K562 (cell line): ENCODE results near the gene SMAD3.

Experiments
- CTCF ChIP-seq, 3 experiments: IDR thresholded peaks in 2 of 3; conservative IDR thresholded peaks in 1 of 3; 2 replicates each; pipeline ENCODE4 v1.5.1; 2011 to 2012; ENCODE audit warnings: low read length in 3 of 3, mild to moderate bottlenecking in 3 of 3, control low read depth in 2 of 3, improper control_type of control experiment in 1 of 3, inconsistent platforms in 1 of 3, low read depth in 1 of 3, mixed read lengths in 1 of 3, moderate library complexity in 1 of 3; ENCODE audit not compliant: insufficient read depth in 2 of 3
- MAFK ChIP-seq: IDR thresholded peaks from 2 replicates; pipeline ENCODE4 v1.6.1; 2011; ENCODE audit warnings: low read length, improper control_type of control experiment
- PPARD ChIP-seq: fragments of 250-450 bp; sonication (Bioruptor Pico); IDR thresholded peaks from 2 replicates; pipeline ENCODE4 v1.8.0; 2022; ENCODE audit warnings: inconsistent platforms, mild to moderate bottlenecking, moderate library complexity
- ZBTB33 ChIP-seq: sonication (generic); formaldehyde crosslinking; IDR thresholded peaks from 2 replicates; pipeline ENCODE4 v1.8.1; 2023; ENCODE audit warnings: mild to moderate bottlenecking, missing genetic modification reagents

DNA sequence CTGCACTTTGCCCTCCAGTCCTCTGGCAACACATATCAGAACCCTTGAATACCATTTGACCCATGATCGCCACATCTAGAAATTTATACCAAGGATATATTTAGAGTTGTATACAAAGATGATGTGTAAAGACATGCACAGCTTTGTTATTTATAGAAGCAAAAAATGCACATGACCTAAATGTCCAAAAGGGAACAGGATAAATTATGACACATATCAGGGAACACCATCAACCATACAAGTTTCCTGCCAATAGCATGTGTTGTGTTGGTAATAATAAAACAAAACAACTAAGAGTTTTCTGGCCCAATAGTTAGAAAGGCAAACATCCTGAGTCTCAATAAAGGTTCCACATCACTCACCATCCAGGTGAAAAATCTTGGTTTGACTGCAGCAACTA, 137.6 kb downstream of the SMAD3 start:
- TF ChIP-seq PPARD (CRISPR knock-in tag) (no peak), MAFK (no peak), ZBTB33 (CRISPR knock-in tag) (no peak), CTCF (IDR thresholded peaks at IDR 0.05 in 2 of 3, conservative IDR thresholded peaks at IDR 0.05 in 1 of 3; ENCODE audit: insufficient read depth in 2 of 3, low read depth in 1 of 3, low read length in 3 of 3) (no peak)
